Right lobe of liver (tissue), 6 donors: ENCODE results near the gene PSME3IP1. TPM values are rescaled to one million over a fixed set of nuclear protein-coding genes. Genes with fewer than 3 reads are reported as not detected.
"Not testable (repeated sequence)": the region's sequence is repeated elsewhere in the genome, so short reads cannot be mapped to it uniquely, and the experiment has no call there.

Experiments used
- ATAC-seq, 4 donors: fragments of 200-7000 bp; cut with Tn5 transposase; one replicate each; pipeline ENCODE4 v1.9.1; 2020; ENCODE audit warnings: mild to moderate bottlenecking in 4 of 4, moderate library complexity in 4 of 4
- DNase-seq, 3 donors: peaks; one replicate each; pipeline ENCODE4 v3.0.0-alpha.2; 2020
- H3K27ac ChIP-seq, 3 donors: fragments of 200-600 bp; one replicate each; pipeline ENCODE4 v1.8.0; 2022
- H3K27me3 ChIP-seq, 2 donors: fragments of 200-600 bp; one replicate each; pipeline ENCODE4 v1.8.0; 2022
- H3K36me3 ChIP-seq, 4 donors: fragments of 200-600 bp; sonication (generic) in 1 of 4; one replicate each; pipeline versions ENCODE4 v1.5.1 to v1.8.0; 2017 to 2022; ENCODE audit warnings: control low read depth in 1 of 4
- H3K4me1 ChIP-seq, 4 donors: fragments of 200-600 bp; sonication (generic) in 1 of 4; one replicate each; pipeline versions ENCODE4 v1.5.1 to v1.8.0; 2017 to 2022; ENCODE audit warnings: control low read depth in 1 of 4
- H3K4me3 ChIP-seq, 3 donors: fragments of 200-600 bp; one replicate each; pipeline ENCODE4 v1.8.0; 2022
- H3K9me3 ChIP-seq, 4 donors: fragments of 200-600 bp; sonication (generic) in 1 of 4; one replicate each; pipeline versions ENCODE4 v1.5.1 to v1.8.0; 2017 to 2022; ENCODE audit warnings: control low read depth in 1 of 4
- POLR2A ChIP-seq: fragments of 450-650 bp; IDR thresholded peaks from one replicate; pipeline ENCODE4 v1.6.1; 2017; ENCODE audit warnings: antibody characterized with exemption, mild to moderate bottlenecking
- WGBS: methylation state at CpG from one replicate; pipeline ENCODE4 v1.1.6; 2018; ENCODE audit warnings: low coverage, low lambda C conversion rate; ENCODE audit not compliant: insufficient coverage; ENCODE audit errors: missing lambda C conversion rate; 5-methylcytosine and 5-hydroxymethylcytosine counted together
- intact Hi-C, 2 donors: fragments of 100-400 bp; cut with DNase I; formaldehyde crosslinking; loops; one replicate each; pipeline versions ENCODE4 v1.11.2 to v1.14.1; 2022
- total RNA-seq, 6 experiments: library from RNA; depleted of rRNA in 2 of 6; stranded (reverse); fragments of >200 nt in 2 of 6; fragmentation: NEBNext Ultra II Directional in 3 of 6; extraction: Animal tissue kit (Norgen Biotek cat#: 25700) in 3 of 6; gene quantifications; one replicate each; pipeline versions ENCODE4 v1.1.0 to v1.2.4, GENCODE V29; 2016 to 2023
- TF ChIP-seq, protein P1 (sequence below), 4 donors: fragments of 200-600 bp in 3 of 4; fragments of 450-650 bp in 1 of 4; IDR thresholded peaks; one replicate each; pipeline versions ENCODE4 v1.5.1 to v1.8.0; 2016 to 2022; ENCODE audit warnings: antibody characterized with exemption in 4 of 4, mild to moderate bottlenecking in 2 of 4
- donor health status: DM: no; HTN: yes; CAD: no.
- donor health status: DM: no; HTN: no; CAD: no.
- donor health status: DM: no; HTN: no; CAD: no.
- donor health status: DM: no; HTN: yes; CAD: no.
- donor health status: DM: no; HTN: yes; CAD: no.

Gene PSME3IP1
- total RNA-seq, 6 experiments from 2014 or later: 26.2 to 61.8 (median 34.5) TPM

DNA sequence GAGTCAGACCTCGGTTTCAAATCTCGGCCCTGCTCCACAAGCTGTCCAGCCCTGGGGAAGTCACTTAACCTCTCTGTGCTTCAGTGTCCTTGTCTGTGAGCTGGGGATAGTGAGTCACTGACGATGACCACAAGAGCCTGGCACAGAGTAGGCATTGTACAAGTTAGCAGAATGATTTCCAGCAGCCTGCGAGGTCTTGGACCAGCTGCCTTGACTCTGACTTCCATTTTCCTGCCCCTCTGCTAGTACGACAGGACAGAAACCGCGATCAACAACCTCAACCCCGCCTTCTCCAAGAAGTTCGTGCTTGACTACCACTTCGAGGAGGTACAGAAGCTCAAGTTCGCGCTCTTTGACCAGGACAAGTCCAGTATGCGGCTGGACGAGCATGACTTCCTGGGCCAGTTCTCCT is 72.8 kb downstream of the PSME3IP1 start:
- H3K36me3 ChIP-seq: no peaks in the 10 kb centered on the region
- no peak overlapping the region for H3K4me3 ChIP-seq
- intact Hi-C loops: no loop called here
- H3K27ac ChIP-seq: no peak overlapping the region
- no peaks in the 10 kb centered on the region for H3K9me3 ChIP-seq
- no peak for DNase-seq
- H3K27me3 ChIP-seq: no peaks in the 10 kb centered on the region
- ATAC-seq: no peak
- TF ChIP-seq, protein P1, sequence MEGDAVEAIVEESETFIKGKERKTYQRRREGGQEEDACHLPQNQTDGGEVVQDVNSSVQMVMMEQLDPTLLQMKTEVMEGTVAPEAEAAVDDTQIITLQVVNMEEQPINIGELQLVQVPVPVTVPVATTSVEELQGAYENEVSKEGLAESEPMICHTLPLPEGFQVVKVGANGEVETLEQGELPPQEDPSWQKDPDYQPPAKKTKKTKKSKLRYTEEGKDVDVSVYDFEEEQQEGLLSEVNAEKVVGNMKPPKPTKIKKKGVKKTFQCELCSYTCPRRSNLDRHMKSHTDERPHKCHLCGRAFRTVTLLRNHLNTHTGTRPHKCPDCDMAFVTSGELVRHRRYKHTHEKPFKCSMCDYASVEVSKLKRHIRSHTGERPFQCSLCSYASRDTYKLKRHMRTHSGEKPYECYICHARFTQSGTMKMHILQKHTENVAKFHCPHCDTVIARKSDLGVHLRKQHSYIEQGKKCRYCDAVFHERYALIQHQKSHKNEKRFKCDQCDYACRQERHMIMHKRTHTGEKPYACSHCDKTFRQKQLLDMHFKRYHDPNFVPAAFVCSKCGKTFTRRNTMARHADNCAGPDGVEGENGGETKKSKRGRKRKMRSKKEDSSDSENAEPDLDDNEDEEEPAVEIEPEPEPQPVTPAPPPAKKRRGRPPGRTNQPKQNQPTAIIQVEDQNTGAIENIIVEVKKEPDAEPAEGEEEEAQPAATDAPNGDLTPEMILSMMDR (IDR thresholded peaks at IDR 0.05): no peak
- no peak for TF ChIP-seq POLR2A
- no peaks in the 10 kb centered on the region for H3K4me1 ChIP-seq
- 65% methylated on average over 8 of the region's 14 CpGs for WGBS

DNA sequence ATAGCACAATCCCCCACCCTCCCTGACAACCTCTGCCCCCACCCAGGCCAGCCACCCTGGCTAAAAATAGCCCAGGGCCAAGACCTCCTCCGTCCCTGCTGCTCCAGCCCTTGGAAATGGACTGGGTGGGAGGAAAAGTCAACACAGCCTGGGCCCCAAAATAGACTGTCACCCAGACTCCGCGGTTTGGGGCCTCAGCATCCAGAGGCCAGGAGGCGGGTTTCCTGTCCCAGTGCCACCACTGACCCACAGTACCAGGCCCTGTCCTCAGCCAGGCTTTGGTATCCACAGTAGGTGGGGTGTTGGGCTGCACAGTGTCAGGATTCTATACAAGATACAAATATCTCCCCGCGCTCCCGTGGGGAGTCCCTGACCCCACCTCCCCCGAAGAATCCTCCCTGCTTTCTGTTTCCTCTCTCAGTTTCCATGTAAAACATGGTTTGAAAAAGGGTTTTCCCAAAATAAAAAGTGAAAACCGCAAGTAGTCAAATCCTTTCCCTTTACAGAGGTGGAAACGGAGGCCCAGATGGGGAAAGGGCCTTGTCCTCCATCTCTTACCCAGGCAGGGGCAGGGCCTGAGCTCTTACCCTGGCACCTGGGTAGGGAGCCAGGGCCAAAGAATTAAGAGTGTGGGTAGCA is 73.3 kb downstream of the PSME3IP1 start:
- DNase-seq (no peak), ATAC-seq (no peak)
- 70% methylated on average over 8 of the region's 10 CpGs for WGBS
- H3K36me3 ChIP-seq: no peaks in the 10 kb centered on the region
- TF ChIP-seq, protein P1 (IDR thresholded peaks at IDR 0.05): no peak
- no peak for TF ChIP-seq POLR2A
- H3K4me3 ChIP-seq: no peak overlapping the region
- H3K4me1 ChIP-seq: no peaks in the 10 kb centered on the region
- intact Hi-C loops: no loop called here
- H3K27ac ChIP-seq: no peak overlapping the region
- no peaks in the 10 kb centered on the region for H3K27me3 ChIP-seq
- H3K9me3 ChIP-seq: no peaks in the 10 kb centered on the region

DNA sequence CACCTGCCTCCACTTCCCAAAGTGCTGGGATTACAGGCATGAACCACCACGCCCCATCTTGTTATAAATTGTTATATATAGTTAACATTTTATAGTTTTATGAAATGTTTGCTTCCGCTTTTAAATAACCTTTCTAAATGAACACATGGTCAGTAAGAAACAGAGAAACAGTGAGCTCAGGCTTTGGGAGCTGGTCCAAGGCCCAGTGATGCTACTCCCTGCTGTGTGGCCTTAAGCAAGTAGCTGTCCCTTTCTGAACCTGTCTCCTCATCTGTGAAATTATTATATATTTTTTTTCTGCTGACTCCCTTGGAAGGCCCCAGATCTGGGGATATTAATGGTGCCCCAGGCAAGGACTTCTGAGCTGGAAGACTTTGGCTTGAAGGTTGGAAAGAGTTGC is 74.4 kb downstream of the PSME3IP1 start:
- 80% methylated on average over 2 of the region's 2 CpGs for WGBS
- Histone ChIP-seq H3K4me3 (no peak overlapping the region), H3K4me1 (no peaks in the 10 kb centered on the region), H3K9me3 (no peaks in the 10 kb centered on the region), H3K27ac (no peak overlapping the region), H3K27me3 (no peaks in the 10 kb centered on the region), H3K36me3 (no peaks in the 10 kb centered on the region)
- ATAC-seq (no peak), DNase-seq (no peak)
- TF ChIP-seq, protein P1 (IDR thresholded peaks at IDR 0.05): no peak
- no peak for TF ChIP-seq POLR2A
- intact Hi-C loops: no loop called here

DNA sequence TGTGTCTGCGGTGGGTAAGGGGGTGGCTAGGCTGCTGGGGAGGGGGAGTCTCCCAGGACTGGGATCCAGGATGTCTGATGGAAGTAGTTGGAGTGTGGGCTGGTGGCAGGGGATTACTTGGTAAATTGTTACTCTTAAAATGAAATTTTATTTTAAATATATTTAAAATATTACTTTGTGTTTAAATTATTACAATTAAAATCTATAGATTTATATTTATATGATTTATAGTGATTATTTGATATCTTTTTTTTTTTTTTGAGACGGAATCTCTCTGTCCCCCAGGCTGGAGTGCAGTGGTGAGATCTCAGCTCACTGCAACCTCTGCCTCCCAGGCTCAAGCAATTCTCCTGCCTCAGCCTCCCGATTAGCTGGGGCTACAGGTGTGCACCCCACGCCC is 74.9 kb downstream of the PSME3IP1 start:
- intact Hi-C loops: no loop called here
- ATAC-seq (no peak), DNase-seq (no peak)
- no peaks in the 10 kb centered on the region for H3K9me3 ChIP-seq
- H3K36me3 ChIP-seq: no peaks in the 10 kb centered on the region
- no peak for TF ChIP-seq POLR2A
- TF ChIP-seq, protein P1 (IDR thresholded peaks at IDR 0.05): no peak
- H3K27me3 ChIP-seq: no peaks in the 10 kb centered on the region
- H3K4me1 ChIP-seq: no peaks in the 10 kb centered on the region
- 81% methylated on average over 4 of the region's 4 CpGs for WGBS
- no peak overlapping the region for H3K4me3 ChIP-seq
- no peak overlapping the region for H3K27ac ChIP-seq

DNA sequence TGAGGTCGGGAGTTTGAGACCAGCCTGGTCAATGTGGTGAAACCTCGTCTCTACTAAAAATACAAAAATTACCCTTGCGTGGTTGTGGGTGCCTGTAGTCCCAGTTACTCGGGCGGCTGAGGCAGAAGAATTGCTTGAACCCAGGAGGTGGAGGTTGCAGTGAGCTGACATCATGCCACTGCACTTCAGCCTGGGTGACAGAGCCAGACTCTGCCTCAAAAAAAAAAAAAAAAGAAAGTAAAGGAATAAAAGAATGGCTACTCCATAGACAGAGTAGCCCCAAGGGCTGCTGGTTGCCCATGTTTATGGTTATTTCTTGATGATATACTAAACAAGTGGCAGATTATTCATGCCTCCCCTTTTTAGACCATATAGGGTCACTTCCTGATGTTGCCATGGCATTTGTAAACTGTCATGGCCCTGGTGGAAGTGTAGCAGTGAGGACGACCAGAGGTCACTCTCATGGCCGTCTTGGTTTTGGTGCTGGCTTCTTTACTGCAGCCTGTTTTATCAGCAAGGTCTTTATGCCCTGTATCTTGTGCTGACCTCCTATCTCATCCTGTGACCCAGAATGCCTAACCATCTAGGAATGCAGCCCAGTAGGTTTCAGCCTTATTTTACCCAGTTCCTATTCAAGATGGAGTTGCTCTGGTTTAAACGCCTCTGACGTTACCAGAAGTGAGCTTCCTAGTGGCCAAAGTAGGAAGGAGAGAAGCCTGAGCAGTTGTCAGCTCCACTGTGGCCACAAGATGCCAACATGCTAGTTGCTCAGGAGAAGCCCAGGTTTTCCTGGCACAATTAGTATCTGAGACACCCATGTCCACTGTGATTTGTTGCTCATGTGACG is 76.4 kb downstream of the PSME3IP1 start:
- H3K9me3 ChIP-seq, H3K27ac ChIP-seq, intact Hi-C loops, H3K27me3 ChIP-seq, H3K4me3 ChIP-seq, H3K4me1 ChIP-seq, DNase-seq, H3K36me3 ChIP-seq, ATAC-seq: not testable (repeated sequence)
- 73% methylated on average over 9 of the region's 10 CpGs for WGBS
